PC-3 (cell line): ENCODE data around the gene UPK1A.

ENCODE experiments used
- CTCF ChIP-seq: fragments of 300-600 bp; sonication (generic); conservative IDR thresholded peaks from 2 replicates; pipeline ENCODE4 v1.5.1; 2017; ENCODE audit warnings: antibody characterized with exemption, low read depth, mild to moderate bottlenecking, low read length
- EZH2 ChIP-seq: fragments of 300-600 bp; sonication (generic); IDR thresholded peaks from one replicate; pipeline ENCODE4 v1.6.1; 2017; ENCODE audit warnings: antibody characterized with exemption, mild to moderate bottlenecking, low read length; ENCODE audit not compliant: unreplicated experiment
- EZH2phosphoT487 ChIP-seq: fragments of 300-600 bp; sonication (generic); IDR thresholded peaks from 2 replicates; pipeline ENCODE4 v1.6.1; 2018; ENCODE audit warnings: mild to moderate bottlenecking, antibody characterized with exemption, low read length, borderline replicate concordance

DNA sequence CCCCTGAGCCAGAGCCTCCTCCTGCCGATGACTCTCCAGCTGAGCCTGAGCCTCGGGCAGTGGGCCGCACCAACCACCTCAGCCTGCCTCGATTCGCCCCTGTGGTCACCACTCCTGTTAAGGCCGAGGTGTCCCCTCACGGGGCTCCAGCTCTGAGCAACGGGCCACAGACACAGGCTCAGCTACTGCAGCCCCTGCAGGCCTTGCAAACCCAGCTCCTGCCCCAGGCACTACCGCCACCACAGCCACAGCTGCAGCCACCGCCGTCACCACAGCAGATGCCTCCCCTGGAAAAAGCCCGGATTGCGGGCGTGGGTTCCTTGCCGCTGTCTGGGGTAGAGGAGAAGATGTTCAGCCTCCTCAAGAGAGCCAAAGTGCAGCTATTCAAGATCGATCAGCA lies 55.1 kb downstream of the UPK1A start:
- TF ChIP-seq CTCF (no peak), EZH2phosphoT487 (no peak), EZH2 (no peak)
